ENCODE measurements around the gene KRT16. TPM values are rescaled to one million over a fixed set of nuclear protein-coding genes. Genes with fewer than 3 reads are reported as not detected.
A peak's percentile ranks its signal among the peaks of the same experiment; 100 is the strongest.

KRT16 gene
- total RNA-seq, 1 donor from 2014 or later: not detected

- Histone ChIP-seq H3K79me2 (ENCODE audit: low read depth) (no peaks in the 10 kb centered on the region), H3K36me3 (no peaks in the 10 kb centered on the region), H3K4me3 (no peak overlapping the region), H2AFZ (replicated peaks) (no peak overlapping the region), H3K27ac (no peak overlapping the region), H4K20me1 (ENCODE audit: low read depth) (no peaks in the 10 kb centered on the region), H3K27me3 (peaks cover 6% of the 10 kb centered on the region), H3K9ac (no peak overlapping the region), H3K4me2 (no peak overlapping the region), H3K9me3 (ENCODE audit: low read depth) (no peaks in the 10 kb centered on the region), H3K4me1 (peaks cover 13% of the 10 kb centered on the region), H3F3A (ENCODE audit: low read depth) (peaks cover 2% of the 10 kb centered on the region)
- peaks cover 14% of the 10 kb centered on the region for H3K27me3 Mint-ChIP-seq (ENCODE audit: insufficient read depth, low read depth)
- peak overlapping the region; percentile 82 for H3K27ac Mint-ChIP-seq
- TF ChIP-seq EZH2 (IDR thresholded peaks at IDR 0.05) (no peak), EZH2phosphoT487 (IDR thresholded peaks at IDR 0.05) (no peak), CTCF (IDR thresholded peaks at IDR 0.05) (no peak)
- no peak for DNase-seq (ENCODE audit: low spot score)
- no peaks in the 10 kb centered on the region for H3K9me3 Mint-ChIP-seq
- H3K36me3 Mint-ChIP-seq: no peaks in the 10 kb centered on the region
- H3K4me3 Mint-ChIP-seq: no peak overlapping the region
- H3K4me1 Mint-ChIP-seq: peaks cover 5% of the 10 kb centered on the region
Measured at GRCh38 chr17:41658846-41659245, 46.3 kb upstream of the KRT16 start.

GRCh38 chr17:41657936-41658335 is 45.4 kb upstream of the KRT16 start:
- peak overlapping the region; percentile 74 for H3K27ac Mint-ChIP-seq
- Histone ChIP-seq H3K36me3 (no peaks in the 10 kb centered on the region), H2AFZ (replicated peaks) (no peak overlapping the region), H3K4me2 (no peak overlapping the region), H3K9ac (no peak overlapping the region), H3K79me2 (ENCODE audit: low read depth) (no peaks in the 10 kb centered on the region), H3K4me3 (no peak overlapping the region), H3F3A (ENCODE audit: low read depth) (no peaks in the 10 kb centered on the region), H3K9me3 (ENCODE audit: low read depth) (no peaks in the 10 kb centered on the region), H3K4me1 (peaks cover 13% of the 10 kb centered on the region), H3K27me3 (no peaks in the 10 kb centered on the region), H4K20me1 (ENCODE audit: low read depth) (no peaks in the 10 kb centered on the region), H3K27ac (no peak overlapping the region)
- no peak for TF ChIP-seq CTCF (IDR thresholded peaks at IDR 0.05)
- no peak for TF ChIP-seq EZH2phosphoT487 (IDR thresholded peaks at IDR 0.05)
- TF ChIP-seq EZH2 (IDR thresholded peaks at IDR 0.05): no peak
- H3K27me3 Mint-ChIP-seq (ENCODE audit: insufficient read depth, low read depth): peaks cover 11% of the 10 kb centered on the region
- H3K36me3 Mint-ChIP-seq: no peaks in the 10 kb centered on the region
- no peaks in the 10 kb centered on the region for H3K9me3 Mint-ChIP-seq
- DNase-seq (ENCODE audit: low spot score): no peak
- H3K4me1 Mint-ChIP-seq: peaks cover 5% of the 10 kb centered on the region
- no peak overlapping the region for H3K4me3 Mint-ChIP-seq

- no peaks in the 10 kb centered on the region for H3K36me3 ChIP-seq
- H3K9ac ChIP-seq: no peak overlapping the region
- no peak overlapping the region for H3K27ac ChIP-seq
- H4K20me1 ChIP-seq (ENCODE audit: low read depth): no peaks in the 10 kb centered on the region
- H3K4me1 ChIP-seq: peaks cover 13% of the 10 kb centered on the region
- Mint-ChIP-seq H3K36me3 (no peaks in the 10 kb centered on the region), H3K4me3 (no peak overlapping the region), H3K27me3 (ENCODE audit: insufficient read depth, low read depth) (peaks cover 9% of the 10 kb centered on the region), H3K9me3 (no peaks in the 10 kb centered on the region), H3K27ac (peak overlapping the region; percentile 74), H3K4me1 (peaks cover 5% of the 10 kb centered on the region)
- no peaks in the 10 kb centered on the region for H3K27me3 ChIP-seq
- no peak for DNase-seq (ENCODE audit: low spot score)
- H2AFZ ChIP-seq (replicated peaks): no peak overlapping the region
- H3K4me3 ChIP-seq: no peak overlapping the region
- H3F3A ChIP-seq (ENCODE audit: low read depth): no peaks in the 10 kb centered on the region
- no peak overlapping the region for H3K4me2 ChIP-seq
- no peak for TF ChIP-seq CTCF (IDR thresholded peaks at IDR 0.05)
- TF ChIP-seq EZH2 (IDR thresholded peaks at IDR 0.05): no peak
- no peak for TF ChIP-seq EZH2phosphoT487 (IDR thresholded peaks at IDR 0.05)
- no peaks in the 10 kb centered on the region for H3K9me3 ChIP-seq (ENCODE audit: low read depth)
- H3K79me2 ChIP-seq (ENCODE audit: low read depth): no peaks in the 10 kb centered on the region
Measured at GRCh38 chr17:41657176-41657754, 44.7 kb upstream of the KRT16 start.
